MM.1S (cell line): ENCODE measurements around the gene SIRPB2.

ENCODE experiments used
- CTCF ChIP-seq: fragments of 300-600 bp; sonication (generic); IDR thresholded peaks from 2 replicates; pipeline ENCODE4 v1.5.1; 2016; ENCODE audit warnings: antibody characterized with exemption, low read length, mixed read lengths
- EZH2 ChIP-seq: fragments of 300-600 bp; sonication (generic); optimal IDR thresholded peaks from 2 replicates; pipeline ENCODE3; 2017; ENCODE audit warnings: low read depth, mild to moderate bottlenecking, antibody characterized with exemption, low read length, mixed read lengths

DNA sequence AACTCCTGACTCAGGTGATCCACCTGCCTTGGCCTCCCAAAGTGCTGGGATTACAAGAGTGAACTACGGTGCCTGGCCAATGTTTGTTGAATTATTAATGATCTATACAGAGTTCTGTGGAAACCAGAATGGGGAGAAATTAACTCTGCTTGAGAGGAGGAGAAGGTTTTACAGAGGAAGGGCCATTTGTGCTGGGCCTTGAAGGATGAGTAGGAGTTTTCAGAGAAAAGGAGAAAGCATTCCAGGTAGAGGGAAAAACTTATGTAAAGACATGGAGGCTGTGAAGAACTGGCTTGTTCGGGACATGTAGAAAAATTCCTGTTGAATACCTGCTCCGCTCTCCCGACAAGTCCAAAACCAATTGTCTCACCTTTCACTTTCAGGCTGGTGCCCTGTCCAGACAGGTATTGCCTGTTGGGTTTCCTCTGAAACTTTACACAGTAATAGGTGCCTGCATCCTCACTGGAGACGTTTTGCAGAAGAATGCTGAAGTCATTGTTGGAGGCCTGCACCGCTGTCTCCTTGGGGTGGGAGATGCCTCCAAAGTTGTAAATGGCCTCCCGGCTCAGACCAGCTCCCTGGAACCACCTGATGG is 13.2 kb downstream of the SIRPB2 start:
- TF ChIP-seq EZH2 (no peak), CTCF (no peak)
